ENCODE results near the gene FAM193B.

FAM193B gene

GRCh38 chr5:177554474-177555111, at the start of gene FAM193B:
Gene FAM193B, minus strand, starts transcription at chr5:177554563. Its CDS starts 105 bp downstream, at chr5:177554458.
- peak; percentile 33 to 96 (median 90) for DNase-seq

- DNase-seq, result no peak
Measured at GRCh38 chr5:177604116-177604521, 49.8 kb upstream of the FAM193B start.

GRCh38 chr5:177603631-177604030, 49.3 kb upstream of the FAM193B start:
- no peak for DNase-seq

- no peak for DNase-seq
Measured at GRCh38 chr5:177602458-177602830, 48.1 kb upstream of the FAM193B start.

- no peak for DNase-seq
Measured at GRCh38 chr5:177601577-177602457, 47.5 kb upstream of the FAM193B start.

- DNase-seq, result no peak
Measured at GRCh38 chr5:177601126-177601525, 46.8 kb upstream of the FAM193B start.

GRCh38 chr5:177600508-177601018, 46.2 kb upstream of the FAM193B start:
- peak in 5 of 56 donors; percentile 23 to 43 (median 35) for DNase-seq

GRCh38 chr5:177599731-177600507, 45.6 kb upstream of the FAM193B start, which contains the start of gene B4GALT7:
Gene B4GALT7, plus strand, starts transcription at chr5:177600132. Its CDS starts 79 bp downstream, at chr5:177600211.
- DNase-seq, result peak in 54 of 56 donors; percentile 34 to 86 (median 71)

GRCh38 chr5:177598477-177598876, 44.1 kb upstream of the FAM193B start:
- no peak for DNase-seq

- DNase-seq, result no peak
Measured at GRCh38 chr5:177596775-177597238, 42.4 kb upstream of the FAM193B start.

GRCh38 chr5:177595991-177596774, 41.8 kb upstream of the FAM193B start:
- no peak for DNase-seq

GRCh38 chr5:177595026-177595585, 40.7 kb upstream of the FAM193B start:
- DNase-seq, result no peak

- no peak for DNase-seq
Measured at GRCh38 chr5:177594071-177594470, 39.7 kb upstream of the FAM193B start.

GRCh38 chr5:177593511-177593910, 39.1 kb upstream of the FAM193B start:
- no peak for DNase-seq

- no peak for DNase-seq
Measured at GRCh38 chr5:177592905-177593304, 38.5 kb upstream of the FAM193B start.

GRCh38 chr5:177592010-177592834, 37.9 kb upstream of the FAM193B start, which contains the start of gene TMED9:
Gene TMED9, plus strand, starts transcription at chr5:177592203. Its CDS starts 12 bp downstream, at chr5:177592215.
- peak in 53 of 56 donors; percentile 40 to 90 (median 77) for DNase-seq

GRCh38 chr5:177591690-177592009, 37.3 kb upstream of the FAM193B start:
- no peak for DNase-seq

- no peak for DNase-seq
Measured at GRCh38 chr5:177590406-177590805, 36.0 kb upstream of the FAM193B start.

GRCh38 chr5:177588413-177588909, 34.1 kb upstream of the FAM193B start:
- DNase-seq, result no peak

Measured in nucleus accumbens (tissue), 56 donors.